Ecto neural progenitor cell (in vitro differentiated cells): ENCODE data around the gene NFATC1.

Experiments
- DNase-seq: peaks from one replicate; pipeline ENCODE4 v3.0.0-alpha.2; 2018; ENCODE audit warnings: low spot score

The NFATC1 gene

DNA sequence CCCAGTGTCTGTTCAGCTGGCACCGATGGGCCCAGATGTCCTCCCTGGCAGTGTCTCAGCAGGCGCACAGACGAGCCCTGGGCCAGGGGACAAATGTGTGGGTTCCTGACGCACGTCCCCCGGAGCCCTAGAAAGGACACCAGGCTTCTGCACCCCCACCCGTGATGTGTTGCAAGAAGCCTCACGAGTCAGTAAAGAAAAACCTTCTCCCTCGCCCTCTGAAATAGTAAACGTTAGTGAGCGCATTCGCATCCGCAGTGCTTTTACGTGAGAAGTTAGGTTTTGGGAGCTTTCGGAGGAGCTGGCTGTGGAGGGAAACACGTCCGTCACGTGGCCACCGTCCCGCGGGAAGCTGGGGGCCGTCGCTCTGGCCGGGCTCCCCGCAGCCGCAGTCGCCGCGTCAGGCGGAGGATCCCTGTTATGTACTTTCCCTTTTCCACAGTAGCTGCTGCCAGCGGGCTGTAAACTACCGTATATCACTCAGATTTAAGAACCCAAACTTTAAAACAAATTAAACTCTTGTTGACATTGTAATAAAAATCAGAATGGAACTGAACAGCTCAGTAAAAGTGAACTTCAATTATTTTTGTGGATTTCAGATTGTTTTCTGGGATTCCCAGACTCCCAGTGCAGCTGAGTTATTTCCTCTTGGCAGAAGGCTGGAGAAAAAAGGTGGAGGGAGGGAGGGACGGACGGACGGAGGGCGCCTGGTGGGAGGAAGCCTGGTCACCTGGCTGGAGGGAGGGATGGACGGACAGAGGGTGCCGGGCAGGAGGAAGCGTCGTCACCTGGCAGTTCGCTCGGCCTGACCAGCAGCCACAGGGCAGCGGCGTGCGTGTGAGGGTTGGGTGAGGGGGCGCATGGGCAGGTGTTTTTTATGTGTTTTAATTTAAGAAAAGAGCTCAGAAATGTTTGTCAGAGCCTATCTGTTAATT, 112.1 kb downstream of the NFATC1 start:
- no peak for DNase-seq

- no peak for DNase-seq
These were observed 113.1 kb downstream of the NFATC1 start for GRCh38 chr18:79508565-79509535.

- DNase-seq, result no peak
These were observed 113.8 kb downstream of the NFATC1 start for GRCh38 chr18:79509536-79509930.

DNA sequence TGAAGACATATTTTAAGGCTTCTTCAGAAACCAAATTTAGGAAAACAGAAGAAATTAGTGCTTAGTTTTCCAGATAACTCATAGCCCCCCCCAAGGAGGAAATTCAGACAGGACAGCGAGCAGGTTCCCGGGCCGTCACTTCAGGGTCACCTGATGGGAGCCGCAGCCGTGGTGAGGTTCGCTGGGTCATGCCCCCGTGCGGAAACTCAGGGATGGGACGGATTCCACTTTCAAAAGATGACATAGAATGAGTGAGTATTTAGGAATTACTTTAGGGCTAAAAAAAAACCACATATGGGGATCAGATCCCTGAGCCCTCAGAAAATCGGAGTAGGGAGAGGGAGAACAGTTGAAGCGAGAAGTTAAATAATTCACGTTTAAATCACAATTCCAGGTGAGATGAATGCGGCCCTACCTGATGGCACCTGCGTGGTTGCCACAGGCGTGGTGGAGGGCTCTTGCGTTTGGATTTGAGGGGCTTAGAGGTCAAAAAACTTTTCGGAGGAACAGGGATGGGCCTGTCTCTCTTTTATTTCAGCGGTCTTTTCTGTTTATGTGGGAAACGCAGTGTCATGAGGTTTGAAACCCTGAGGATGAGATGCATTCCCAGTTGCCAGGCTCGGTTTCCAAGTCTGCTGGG, 114.4 kb downstream of the NFATC1 start:
- DNase-seq, result no peak

DNA sequence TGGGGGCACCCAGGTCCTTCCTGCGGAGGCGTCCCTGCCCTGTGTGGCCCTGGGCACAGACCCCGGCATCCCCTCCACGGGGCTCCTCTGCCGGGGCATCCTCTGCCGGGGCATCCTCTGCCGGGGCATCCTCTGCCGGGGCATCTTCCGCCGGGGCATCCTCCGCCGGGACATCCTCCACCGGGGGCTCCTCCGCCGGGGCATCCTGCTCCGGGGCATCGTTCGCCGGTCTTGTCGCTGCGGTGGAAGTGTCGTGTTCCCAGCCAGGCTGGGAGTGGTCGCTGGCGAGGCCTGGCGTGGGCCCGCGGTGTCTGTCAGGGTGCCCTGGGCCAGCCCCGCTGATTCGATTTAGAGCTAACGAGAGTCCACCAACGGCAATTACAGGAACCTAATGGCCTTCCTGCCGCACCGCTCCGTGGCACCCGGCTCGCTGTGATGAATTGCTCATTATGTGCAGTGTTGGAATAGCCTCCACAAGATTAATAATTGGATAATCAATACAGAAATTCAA, 115.1 kb downstream of the NFATC1 start:
- no peak for DNase-seq

DNA sequence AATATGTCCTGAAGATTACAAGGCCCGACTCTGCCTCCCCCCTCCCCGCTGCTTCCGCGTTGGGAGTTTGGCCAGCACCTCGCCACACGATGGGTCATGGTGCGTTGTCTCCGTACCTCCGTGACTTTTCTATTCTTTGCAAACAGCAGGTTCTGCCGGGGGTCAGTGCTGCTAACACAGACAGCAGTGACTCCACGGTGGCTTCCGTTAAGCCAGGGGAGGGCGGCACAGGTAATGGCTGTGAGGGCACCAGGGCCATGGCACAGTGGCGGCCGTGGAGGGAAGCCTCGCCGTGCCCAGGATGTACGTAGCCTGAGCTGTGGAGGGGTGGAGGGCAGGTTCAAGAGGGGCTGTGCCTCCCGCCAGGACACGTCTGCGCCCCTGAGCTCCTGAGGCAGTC, 115.5 kb downstream of the NFATC1 start:
- peak; percentile 41 for DNase-seq

DNA sequence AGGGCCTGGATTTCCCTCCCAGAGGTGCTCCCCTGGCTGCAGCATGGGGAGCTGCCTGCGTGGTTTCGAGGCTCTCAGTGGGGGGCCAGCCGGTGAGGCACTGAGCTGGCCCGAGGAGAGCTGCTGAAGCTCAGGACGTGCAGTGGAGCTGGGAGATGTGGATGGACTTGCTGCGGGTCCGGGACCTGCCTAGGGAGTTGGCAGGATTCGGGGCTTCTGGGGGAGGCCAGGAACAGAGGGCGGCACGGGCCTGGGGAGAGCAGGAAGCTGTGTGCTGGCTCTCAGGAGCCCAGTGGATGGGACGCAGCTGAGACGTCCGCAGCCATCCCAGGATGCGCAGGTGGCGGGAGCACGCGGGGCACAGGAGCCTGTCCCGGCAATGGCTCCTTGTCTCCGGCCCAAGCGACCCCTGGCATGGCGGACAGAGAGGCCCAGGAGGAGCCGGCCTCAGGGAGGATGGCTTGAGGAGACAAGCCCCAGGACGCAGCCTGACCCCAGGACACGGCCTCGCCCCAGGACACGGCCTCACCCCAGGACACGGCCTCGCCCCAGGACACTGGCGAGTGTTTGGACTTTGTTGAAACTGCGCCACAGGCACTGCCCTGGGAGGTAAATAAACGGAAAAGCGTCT, 116.1 kb downstream of the NFATC1 start:
- peak; percentile 41 for DNase-seq

- peak; percentile 39 for DNase-seq
These were observed 117.0 kb downstream of the NFATC1 start for GRCh38 chr18:79512461-79513380.

- peak; percentile 38 for DNase-seq
These were observed 117.8 kb downstream of the NFATC1 start for GRCh38 chr18:79513381-79514081.

DNA sequence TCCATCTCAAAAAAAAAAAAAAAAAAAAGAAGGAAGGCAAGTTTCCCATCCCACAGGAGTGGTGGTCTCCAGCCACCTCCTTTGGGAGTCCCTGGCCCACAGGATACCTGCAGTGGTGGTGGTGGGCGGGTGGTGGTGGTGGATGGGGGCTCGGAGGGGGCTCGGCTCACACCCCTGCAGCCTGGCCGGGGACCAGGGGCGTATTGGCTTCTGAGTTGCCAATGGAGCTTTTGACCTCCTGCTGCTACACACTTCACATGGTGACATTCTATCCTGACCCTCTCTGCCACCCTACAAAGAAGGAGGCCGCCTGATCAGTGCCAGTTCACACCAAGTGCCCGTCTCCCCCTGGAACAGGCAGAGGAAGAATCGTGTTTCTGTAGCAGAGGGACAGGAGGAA, 119.6 kb downstream of the NFATC1 start:
- DNase-seq, result peak; percentile 19

DNA sequence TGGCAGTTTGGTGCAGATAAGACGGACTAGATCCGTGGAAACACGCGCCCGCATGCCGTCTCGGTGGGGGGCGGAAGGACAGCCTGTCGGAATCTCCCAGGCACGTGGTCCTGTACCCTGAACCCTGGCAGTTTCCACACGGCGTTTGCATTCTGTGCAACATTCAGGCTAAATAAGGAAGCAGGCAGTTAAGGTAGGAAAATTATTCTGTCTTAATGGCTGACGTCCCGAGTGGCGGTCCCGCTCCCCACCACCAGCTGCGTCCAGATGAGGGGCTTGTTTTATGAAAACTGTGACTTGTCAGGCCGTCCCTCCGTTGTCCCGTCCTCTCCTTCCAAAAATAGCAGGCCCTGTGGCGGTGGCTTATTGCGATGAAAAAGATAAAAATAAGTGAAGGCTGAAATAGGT, 120.2 kb downstream of the NFATC1 start:
- peak; percentile 25 for DNase-seq

DNA sequence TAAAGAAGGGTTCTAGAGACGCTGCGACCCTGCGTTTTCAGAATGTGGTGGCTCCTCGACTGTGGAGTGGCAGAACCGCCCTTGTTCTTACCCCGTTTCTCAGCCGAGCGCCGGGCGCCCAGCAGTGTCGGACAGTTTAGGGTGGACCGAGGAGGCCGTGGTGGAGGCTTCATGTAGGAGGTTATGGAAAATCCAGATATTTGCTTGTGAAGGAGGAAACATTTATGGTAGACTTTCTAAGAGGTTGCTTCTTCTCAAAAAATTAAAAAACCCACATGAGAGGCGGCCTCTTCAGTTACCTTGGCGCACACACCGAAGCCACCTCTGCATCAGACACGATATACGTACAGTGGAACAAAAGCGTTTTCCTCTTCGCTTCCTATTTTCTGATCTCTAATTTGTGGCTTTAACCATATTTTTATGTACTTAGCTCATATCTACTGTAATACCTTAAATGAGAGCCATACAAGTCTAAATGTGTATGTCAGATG, 120.8 kb downstream of the NFATC1 start:
- peak; percentile 30 for DNase-seq

DNA sequence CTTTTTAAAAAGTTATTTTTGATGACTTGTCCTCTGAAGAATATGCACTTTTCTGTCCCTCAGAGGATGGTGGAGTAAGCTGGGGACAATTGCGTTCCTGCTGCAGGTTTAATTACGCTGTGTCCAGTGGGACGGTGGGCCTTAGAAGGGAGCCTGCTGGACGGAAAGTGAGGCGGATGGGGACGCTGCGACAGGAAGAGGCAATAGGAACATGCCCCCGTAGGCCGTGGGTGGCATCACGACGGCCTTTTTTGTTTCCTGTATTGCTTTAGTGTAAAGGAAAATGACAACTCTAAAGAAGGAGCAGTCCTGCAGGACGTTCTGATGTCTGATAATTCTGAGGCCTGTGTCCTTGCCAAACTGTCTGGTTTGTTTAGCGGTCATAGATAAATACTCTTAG, 121.6 kb downstream of the NFATC1 start:
- peak; percentile 35 for DNase-seq

DNA sequence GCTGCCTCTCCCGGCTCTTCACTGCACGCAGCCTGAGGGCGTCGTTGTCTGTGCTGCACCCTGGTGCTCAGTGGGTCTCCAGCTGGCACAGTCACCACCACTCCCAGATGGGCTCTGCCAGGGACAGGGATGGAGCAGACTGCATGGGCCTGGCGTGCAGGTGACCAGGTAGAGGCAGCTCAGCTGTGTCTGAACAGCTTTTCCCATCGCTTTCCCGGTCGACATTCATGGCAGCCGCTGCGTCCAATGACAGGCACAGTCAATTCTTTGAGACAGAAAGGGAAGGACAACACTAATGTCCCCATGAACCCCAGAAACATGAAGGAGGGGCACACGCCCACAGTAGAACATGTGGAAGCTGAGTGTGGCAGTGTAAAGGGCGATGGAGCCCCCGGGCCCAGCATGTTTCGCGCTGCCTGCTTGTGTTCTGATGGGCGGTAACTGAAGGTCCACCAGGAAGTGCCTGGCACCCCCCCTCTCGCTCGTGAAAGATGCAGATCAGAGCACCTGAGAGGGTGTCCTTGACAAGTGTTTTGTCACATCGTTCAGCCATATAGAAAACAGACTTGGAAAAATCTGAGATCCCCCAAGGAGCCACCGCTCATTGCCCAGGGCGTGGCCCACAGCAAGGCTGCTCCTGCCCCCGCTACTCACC, 122.4 kb downstream of the NFATC1 start:
- DNase-seq, result peak; percentile 29

GRCh38 chr18:79518683-79519128, 123.0 kb downstream of the NFATC1 start:
- DNase-seq, result peak; percentile 35

GRCh38 chr18:79519751-79520477, 124.2 kb downstream of the NFATC1 start:
- DNase-seq, result peak; percentile 49

DNA sequence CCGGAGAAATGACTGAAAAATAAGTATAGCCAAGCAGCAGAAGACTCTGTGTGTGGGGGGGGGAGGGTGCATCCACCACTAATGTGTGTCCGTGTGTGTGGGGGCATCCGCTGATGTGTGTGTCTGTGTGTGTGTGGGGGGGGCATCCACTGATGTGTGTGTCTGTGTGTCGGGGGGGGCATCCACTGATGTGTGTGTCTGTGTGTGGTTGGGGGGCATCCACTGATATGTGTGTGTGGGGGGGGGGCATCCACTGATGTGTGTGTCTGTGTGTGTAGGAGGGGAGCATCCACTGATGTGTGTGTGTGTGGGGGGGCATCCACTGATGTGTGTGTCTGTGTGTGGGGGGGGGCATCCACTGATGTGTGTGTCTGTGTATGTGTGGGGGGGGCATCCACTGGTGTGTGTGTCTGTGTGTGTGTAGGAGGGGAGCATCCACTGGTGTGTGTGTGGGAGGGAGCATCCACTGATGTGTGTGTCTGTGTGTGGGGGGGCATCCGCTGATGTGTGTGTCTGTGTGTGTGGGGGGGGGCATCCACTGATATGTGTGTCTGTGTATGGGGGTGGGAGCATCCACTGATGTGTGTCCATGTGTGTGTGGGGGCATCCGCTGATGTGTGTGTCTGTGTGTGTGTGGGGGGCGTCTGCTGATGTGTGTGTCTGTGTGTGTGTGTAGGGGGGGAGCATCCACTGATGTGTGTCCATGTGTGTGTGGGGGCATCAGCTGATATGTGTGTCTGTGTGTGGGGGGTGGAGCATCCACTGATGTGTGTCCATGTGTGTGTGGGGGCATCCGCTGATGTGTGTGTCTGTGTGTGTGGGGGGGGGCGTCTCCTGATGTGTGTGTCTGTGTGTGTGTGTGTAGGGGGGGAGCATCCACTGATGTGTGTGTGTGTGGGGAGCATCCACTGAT, 125.0 kb downstream of the NFATC1 start:
- DNase-seq, result peak; percentile 20
